ENCODE data around the gene DUSP2.

DNA sequence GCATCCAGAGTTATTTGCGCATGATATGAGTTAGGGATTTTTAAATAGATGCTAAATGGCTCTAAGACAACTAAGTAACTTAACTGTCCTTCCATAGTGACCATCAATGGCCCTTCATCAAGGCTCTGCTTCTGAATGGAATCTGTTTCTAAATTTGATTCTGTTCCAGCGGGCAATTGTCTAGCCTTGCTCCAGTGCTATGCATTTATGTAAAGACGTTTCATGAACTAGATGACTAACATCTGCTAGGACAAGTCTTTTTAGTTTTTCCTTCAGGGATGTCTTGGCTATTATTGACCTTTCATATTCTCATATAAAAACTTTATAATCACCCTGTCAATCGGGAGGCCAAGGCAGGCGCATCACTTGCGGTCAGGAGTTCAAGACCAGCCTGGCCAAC lies 16.8 kb downstream of the DUSP2 start:
- TF ChIP-seq, protein P1, sequence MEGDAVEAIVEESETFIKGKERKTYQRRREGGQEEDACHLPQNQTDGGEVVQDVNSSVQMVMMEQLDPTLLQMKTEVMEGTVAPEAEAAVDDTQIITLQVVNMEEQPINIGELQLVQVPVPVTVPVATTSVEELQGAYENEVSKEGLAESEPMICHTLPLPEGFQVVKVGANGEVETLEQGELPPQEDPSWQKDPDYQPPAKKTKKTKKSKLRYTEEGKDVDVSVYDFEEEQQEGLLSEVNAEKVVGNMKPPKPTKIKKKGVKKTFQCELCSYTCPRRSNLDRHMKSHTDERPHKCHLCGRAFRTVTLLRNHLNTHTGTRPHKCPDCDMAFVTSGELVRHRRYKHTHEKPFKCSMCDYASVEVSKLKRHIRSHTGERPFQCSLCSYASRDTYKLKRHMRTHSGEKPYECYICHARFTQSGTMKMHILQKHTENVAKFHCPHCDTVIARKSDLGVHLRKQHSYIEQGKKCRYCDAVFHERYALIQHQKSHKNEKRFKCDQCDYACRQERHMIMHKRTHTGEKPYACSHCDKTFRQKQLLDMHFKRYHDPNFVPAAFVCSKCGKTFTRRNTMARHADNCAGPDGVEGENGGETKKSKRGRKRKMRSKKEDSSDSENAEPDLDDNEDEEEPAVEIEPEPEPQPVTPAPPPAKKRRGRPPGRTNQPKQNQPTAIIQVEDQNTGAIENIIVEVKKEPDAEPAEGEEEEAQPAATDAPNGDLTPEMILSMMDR (IDR thresholded peaks at IDR 0.05) = no peak
- TF ChIP-seq POLR2A (IDR thresholded peaks at IDR 0.05) (no peak), EP300 (IDR thresholded peaks at IDR 0.05) (no peak)
